SK-N-SH treated with all-trans-retinoic acid at 6 μM for 48 hours (cell line): ENCODE data around the gene VSIR.

ENCODE experiments used
- ATAC-seq: fragments of 200-7000 bp; cut with Tn5 transposase; 3 replicates; pipeline ENCODE4 v1.9.1; 2020; ENCODE audit warnings: mild to moderate bottlenecking, moderate library complexity
- BACH2 ChIP-seq: fragments of 250-450 bp; sonication (Bioruptor Pico); IDR thresholded peaks from 2 replicates; pipeline ENCODE4 v1.9.0; 2021; ENCODE audit warnings: mild to moderate bottlenecking, borderline replicate concordance
- CREB5 ChIP-seq: fragments of 250-450 bp; sonication (Bioruptor Pico); IDR thresholded peaks from 2 replicates; pipeline ENCODE4 v1.5.1; 2020; ENCODE audit warnings: low read depth, mild to moderate bottlenecking, moderate library complexity
- CSDC2 ChIP-seq: fragments of 250-450 bp; sonication (Bioruptor Pico); IDR thresholded peaks from 2 replicates; pipeline ENCODE4 v1.5.0; 2020; ENCODE audit warnings: mild to moderate bottlenecking, moderate library complexity
- CSRNP3 ChIP-seq: fragments of 250-450 bp; sonication (Bioruptor Pico); IDR thresholded peaks from 2 replicates; pipeline ENCODE4 v1.5.1; 2021; ENCODE audit warnings: mild to moderate bottlenecking, moderate library complexity
- ESRRG ChIP-seq: fragments of 250-450 bp; sonication (Bioruptor Pico); IDR thresholded peaks from 2 replicates; pipeline ENCODE4 v1.6.1; 2021; ENCODE audit warnings: mild to moderate bottlenecking
- GLIS3 ChIP-seq: fragments of 250-450 bp; sonication (Bioruptor Pico); IDR thresholded peaks from 2 replicates; pipeline ENCODE4 v1.5.0; 2020; ENCODE audit warnings: mild to moderate bottlenecking, moderate library complexity
- ISL1 ChIP-seq: fragments of 250-450 bp; sonication (Bioruptor Pico); IDR thresholded peaks from 2 replicates; pipeline ENCODE4 v2.1.2; 2022; ENCODE audit warnings: mild to moderate bottlenecking, moderate library complexity
- OSR1 ChIP-seq: fragments of 250-450 bp; sonication (Bioruptor Pico); IDR thresholded peaks from 2 replicates; pipeline ENCODE4 v1.8.0; 2022; ENCODE audit warnings: moderate library complexity, mild to moderate bottlenecking, inconsistent platforms
- POU6F1 ChIP-seq: fragments of 250-450 bp; sonication (Bioruptor Pico); IDR thresholded peaks from 2 replicates; pipeline ENCODE4 v1.8.0; 2021; ENCODE audit warnings: low read depth, mild to moderate bottlenecking, moderate library complexity, borderline replicate concordance
- PPARA ChIP-seq: fragments of 250-450 bp; sonication (Bioruptor Pico); IDR thresholded peaks from 2 replicates; pipeline ENCODE4 v1.5.0; 2020; ENCODE audit warnings: mild to moderate bottlenecking, borderline replicate concordance
- TOX ChIP-seq: fragments of 250-450 bp; sonication (Bioruptor Pico); IDR thresholded peaks from 2 replicates; pipeline ENCODE4 v1.8.0; 2021; ENCODE audit warnings: mild to moderate bottlenecking, moderate library complexity, borderline replicate concordance
- ZC3H10 ChIP-seq: fragments of 250-450 bp; sonication (Bioruptor Pico); IDR thresholded peaks from 2 replicates; pipeline ENCODE4 v1.5.1; 2021; ENCODE audit warnings: mild to moderate bottlenecking, moderate library complexity
- ZFP3 ChIP-seq: fragments of 250-450 bp; sonication (Bioruptor Pico); IDR thresholded peaks from 2 replicates; pipeline ENCODE4 v1.5.0; 2020; ENCODE audit warnings: mild to moderate bottlenecking, moderate library complexity
- ZFP30 ChIP-seq: fragments of 450-650 bp; formaldehyde crosslinking; IDR thresholded peaks from 2 replicates; pipeline ENCODE4 v1.5.0; 2022; ENCODE audit warnings: mild to moderate bottlenecking, moderate library complexity
- ZNF565 ChIP-seq: fragments of 450-650 bp; formaldehyde crosslinking; conservative IDR thresholded peaks from 2 replicates; pipeline ENCODE4 v1.5.0; 2020; ENCODE audit warnings: low read depth, mild to moderate bottlenecking, moderate library complexity
- ZNF8 ChIP-seq: fragments of 450-650 bp; formaldehyde crosslinking; IDR thresholded peaks from 2 replicates; pipeline ENCODE4 v1.5.0; 2020; ENCODE audit warnings: mild to moderate bottlenecking, moderate library complexity
- TF ChIP-seq, protein P1 (sequence below): fragments of 250-450 bp; sonication (Bioruptor Pico); IDR thresholded peaks from 2 replicates; pipeline ENCODE4 v1.8.0; 2020; ENCODE audit warnings: mild to moderate bottlenecking, moderate library complexity, borderline replicate concordance

Gene VSIR

GRCh38 chr10:71708897-71709882 is 64.1 kb downstream of the VSIR start:
- ATAC-seq = no peak
- no peak for TF ChIP-seq POU6F1 (CRISPR knock-in tag)
- no peak for TF ChIP-seq BACH2 (CRISPR knock-in tag)
- no peak for TF ChIP-seq ISL1 (CRISPR knock-in tag)
- TF ChIP-seq ZC3H10 (CRISPR knock-in tag) = no peak
- TF ChIP-seq TOX (CRISPR knock-in tag) = no peak
- no peak for TF ChIP-seq CSDC2 (CRISPR knock-in tag)
- TF ChIP-seq ZFP30 (CRISPR knock-in tag) = no peak
- TF ChIP-seq GLIS3 (CRISPR knock-in tag) = no peak
- TF ChIP-seq CSRNP3 (CRISPR knock-in tag) = no peak
- TF ChIP-seq ZNF8 (CRISPR knock-in tag) = no peak
- no peak for TF ChIP-seq ESRRG
- TF ChIP-seq ZNF565 = no peak
- TF ChIP-seq PPARA (CRISPR knock-in tag) = no peak
- TF ChIP-seq, all 23 proteins: peak for 0

DNA sequence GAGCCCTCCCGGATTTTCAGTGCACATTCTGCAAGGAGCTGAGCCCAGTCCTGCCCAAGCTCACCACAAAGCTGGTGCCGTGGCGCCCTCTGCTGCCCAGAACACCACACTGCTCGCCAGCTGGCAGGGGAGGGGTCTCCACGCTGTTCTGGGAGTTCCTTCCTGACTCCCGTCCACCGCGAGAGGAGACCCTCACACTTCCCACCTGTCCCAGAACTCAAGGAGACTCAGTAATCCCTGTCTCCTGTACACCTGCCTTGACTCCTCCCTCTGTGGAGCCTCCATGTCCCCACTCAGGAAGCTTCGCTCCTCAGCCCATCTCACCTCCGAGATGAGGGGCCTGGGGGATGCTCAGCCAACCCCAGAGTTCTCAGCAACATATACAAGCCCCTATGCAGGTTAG is 65.0 kb downstream of the VSIR start:
- ATAC-seq = peak; percentile 83

DNA sequence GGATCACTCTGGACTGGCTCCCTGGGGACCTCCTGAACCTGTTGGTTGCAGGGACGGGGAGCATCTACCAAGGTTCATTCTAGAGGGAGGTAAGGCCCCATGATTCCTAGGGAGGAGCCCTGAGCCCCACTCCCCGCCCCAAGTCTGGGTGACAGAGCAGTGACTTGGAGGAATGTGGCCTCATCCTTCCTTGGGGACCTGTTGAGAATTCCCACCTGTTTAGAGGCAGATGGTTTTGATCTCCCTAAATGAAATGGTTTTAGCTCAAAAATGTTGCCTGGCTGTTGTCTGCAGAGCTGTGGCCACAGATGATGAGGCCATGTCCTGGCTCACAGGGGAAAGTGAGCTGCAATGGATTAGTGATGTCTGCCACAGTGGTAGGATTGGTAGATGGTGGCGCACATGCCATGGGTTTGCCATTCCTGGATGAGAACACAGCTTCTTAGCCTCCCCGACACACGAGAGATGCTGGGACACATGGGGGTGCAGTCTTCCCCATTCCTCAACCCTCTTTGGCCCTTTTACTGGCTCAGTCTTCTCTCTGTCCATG is 66.0 kb downstream of the VSIR start:
- TF ChIP-seq ZNF565 (no peak), ZFP3 (CRISPR knock-in tag) (no peak), GLIS3 (CRISPR knock-in tag) (no peak), OSR1 (no peak), ZFP30 (CRISPR knock-in tag) (no peak), ISL1 (CRISPR knock-in tag) (no peak), TOX (CRISPR knock-in tag) (no peak)
- ATAC-seq = no peak

More for the DNA sequence above, 65.0 kb downstream of the VSIR start:
- no peak for TF ChIP-seq PPARA (CRISPR knock-in tag)
- TF ChIP-seq, all 23 proteins: peak for 0

GRCh38 chr10:71706216-71707121 is 66.9 kb downstream of the VSIR start:
- no peak for TF ChIP-seq ESRRG
- TF ChIP-seq OSR1 = no peak
- no peak for TF ChIP-seq TOX (CRISPR knock-in tag)
- TF ChIP-seq ZC3H10 (CRISPR knock-in tag) = no peak
- TF ChIP-seq CSRNP3 (CRISPR knock-in tag) = no peak
- TF ChIP-seq CREB5 (CRISPR knock-in tag) = no peak
- TF ChIP-seq, protein P1, sequence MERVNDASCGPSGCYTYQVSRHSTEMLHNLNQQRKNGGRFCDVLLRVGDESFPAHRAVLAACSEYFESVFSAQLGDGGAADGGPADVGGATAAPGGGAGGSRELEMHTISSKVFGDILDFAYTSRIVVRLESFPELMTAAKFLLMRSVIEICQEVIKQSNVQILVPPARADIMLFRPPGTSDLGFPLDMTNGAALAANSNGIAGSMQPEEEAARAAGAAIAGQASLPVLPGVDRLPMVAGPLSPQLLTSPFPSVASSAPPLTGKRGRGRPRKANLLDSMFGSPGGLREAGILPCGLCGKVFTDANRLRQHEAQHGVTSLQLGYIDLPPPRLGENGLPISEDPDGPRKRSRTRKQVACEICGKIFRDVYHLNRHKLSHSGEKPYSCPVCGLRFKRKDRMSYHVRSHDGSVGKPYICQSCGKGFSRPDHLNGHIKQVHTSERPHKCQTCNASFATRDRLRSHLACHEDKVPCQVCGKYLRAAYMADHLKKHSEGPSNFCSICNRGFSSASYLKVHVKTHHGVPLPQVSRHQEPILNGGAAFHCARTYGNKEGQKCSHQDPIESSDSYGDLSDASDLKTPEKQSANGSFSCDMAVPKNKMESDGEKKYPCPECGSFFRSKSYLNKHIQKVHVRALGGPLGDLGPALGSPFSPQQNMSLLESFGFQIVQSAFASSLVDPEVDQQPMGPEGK (CRISPR knock-in tag) = no peak

More at GRCh38 chr10:71706216-71707121, 66.9 kb downstream of the VSIR start:
- no peak for ATAC-seq
